Effector CD8-positive, alpha-beta T cell (primary cell): ENCODE measurements around the gene P4HA2.
A peak's percentile ranks its signal among the peaks of the same experiment; 100 is the strongest.

ENCODE experiments used
- DNase-seq: peaks from one replicate; lab custom pipeline; 2025; lab: John Stamatoyannopoulos, UW
- total RNA-seq, 4 experiments: gene quantifications; one replicate each; lab custom pipeline; 2026; lab: John Stamatoyannopoulos, UW

The P4HA2 gene
- 0.61 to 4.0 (median 1.3) reads per million in 4 experiments for total RNA-seq

- DNase-seq, result no peak
These were observed at the start of gene P4HA2 for GRCh38 chr5:132227485-132228240. TSS of gene P4HA2 (minus strand) at chr5:132227853. CDS start at chr5:132218626, 9,227 bp downstream.

DNA sequence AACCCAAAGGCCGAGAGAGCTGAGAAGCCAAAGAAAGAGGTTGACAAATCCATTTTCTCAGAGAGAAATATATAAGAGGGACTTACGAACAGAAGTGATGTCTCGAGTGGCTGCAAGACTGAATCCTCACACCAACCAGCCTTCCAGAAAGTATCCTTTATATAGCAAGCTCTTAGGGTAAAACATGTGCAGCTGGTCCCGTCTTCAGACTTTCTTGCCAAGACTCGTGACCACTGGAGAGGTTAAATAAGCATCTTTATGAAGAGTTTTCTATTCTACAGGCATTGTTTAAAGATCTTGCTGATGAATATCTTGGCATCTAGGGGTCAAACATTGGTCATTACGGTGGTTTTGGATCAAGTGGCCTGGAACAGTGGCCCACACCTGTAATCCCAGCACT lies 49.6 kb upstream of the P4HA2 start:
- no peak for DNase-seq

DNA sequence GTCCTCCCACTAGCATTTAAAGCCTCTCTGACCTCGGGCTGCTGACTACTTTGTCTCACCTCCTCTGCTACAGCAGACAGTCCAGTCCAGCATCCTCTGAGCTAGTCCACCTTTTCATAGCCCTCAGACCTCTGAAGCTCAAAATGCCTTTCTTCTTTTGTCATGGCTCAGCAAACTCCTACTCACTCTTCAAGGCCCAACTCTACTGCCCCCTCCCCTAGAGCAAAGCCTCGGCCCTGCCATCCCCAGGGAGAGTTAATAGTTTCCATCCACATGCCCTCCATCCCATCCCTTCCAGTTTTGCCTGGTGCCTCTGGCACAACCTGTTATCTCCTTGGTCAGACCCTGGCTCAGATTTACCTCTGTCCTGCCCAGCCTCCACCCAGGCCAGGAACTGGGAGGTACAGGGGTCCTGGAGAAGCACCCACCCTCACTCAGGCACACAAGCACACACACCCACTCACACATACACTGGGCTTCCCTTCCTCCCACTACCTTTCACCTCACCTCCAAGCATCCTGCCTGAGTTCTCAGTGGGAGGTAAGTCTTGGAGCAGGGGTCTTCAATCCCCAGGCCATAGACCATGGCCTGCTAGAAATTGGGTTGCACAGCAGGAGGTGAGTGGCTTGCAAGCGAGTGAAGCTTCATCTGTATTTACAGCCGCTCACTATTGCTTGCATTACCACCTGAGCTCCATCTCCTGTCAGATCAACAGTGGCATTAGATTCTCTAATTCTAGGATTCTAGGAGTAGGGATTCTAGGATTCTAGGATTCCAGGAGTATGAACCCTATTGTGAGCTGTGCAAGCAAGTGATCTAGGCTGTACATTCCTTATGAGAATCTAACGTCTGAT lies 47.9 kb upstream of the P4HA2 start:
- no peak for DNase-seq

DNA sequence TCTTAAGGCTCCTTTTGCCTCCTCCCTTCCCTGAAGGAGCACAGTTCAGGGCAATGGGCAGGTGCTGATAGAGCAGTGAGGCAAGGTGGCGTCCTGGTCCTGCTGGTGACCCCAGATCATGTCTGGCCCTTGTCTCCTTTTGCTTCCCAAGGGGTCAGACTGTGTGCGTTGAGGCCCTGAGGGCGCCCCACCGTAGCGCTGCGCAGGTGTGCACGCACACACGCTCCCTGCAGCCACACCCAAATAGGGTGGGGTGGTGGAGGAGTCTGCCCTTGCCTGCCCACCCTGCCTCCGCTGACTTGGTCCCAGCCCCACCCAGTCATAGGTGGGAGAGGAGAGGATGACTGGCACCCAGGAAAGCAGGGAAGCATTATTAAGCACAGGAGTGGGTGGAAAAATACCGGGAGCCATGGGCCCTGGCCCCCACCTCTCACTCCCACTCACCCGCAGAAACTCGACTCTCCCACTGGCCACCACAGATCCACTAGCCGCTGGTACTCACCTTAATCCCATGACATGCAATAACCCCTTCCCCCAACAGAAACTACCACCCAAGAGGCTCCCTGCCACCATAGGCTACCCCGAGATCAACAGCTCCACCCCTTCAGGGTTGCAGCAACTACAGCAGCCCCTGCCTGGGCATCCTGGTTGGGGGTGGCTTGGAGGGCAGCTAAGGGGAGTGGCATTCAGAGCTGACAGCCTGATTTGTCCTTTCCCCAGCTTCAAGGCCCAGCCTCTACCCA lies 46.6 kb upstream of the P4HA2 start:
- DNase-seq, result no peak

GRCh38 chr5:132273631-132274030 lies 46.0 kb upstream of the P4HA2 start:
- no peak for DNase-seq

DNA sequence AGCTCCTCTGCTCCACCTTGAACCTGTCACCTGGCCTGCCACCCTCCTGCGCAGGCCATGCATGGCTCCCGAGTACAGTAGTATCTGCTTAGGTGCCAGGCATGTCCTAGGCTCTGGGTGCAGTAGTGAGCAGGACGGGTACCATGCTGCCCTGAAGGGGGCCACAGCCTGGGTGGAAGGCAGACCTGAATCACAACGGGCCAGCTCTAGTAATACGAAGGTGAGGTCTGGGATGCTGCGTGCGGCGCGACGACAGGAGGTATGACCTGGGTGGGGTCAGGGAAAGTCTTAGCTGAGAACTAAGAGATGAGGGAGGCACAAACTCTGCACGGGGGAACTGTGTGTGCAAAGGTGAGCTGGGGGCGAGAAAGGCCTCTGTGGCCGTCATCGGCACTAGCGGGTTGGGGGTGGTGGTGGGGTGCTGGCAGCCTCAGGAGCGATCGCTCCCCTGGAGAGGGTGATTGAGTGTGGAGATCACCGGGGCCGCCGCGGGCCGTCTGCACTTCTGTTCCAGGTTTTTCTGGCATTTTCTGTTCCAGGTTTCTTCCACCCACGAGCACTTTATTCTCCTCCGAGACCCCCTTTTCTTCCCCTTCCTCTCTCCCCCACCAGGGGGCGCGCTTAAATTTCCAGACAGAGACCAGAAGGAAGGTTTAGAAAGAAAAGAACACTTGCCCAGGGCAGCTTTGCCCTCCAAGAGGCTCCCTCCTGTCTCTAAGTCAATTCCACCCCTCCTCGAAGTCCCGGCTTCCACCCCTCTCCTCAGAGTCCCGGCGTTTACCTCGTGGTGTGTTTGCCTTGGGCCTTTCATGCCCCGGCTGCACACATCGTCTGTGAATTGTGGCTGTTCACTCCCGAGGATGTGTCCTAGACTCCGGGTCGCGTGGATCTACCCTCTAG lies 44.9 kb upstream of the P4HA2 start:
- peak; percentile 57 for DNase-seq

DNA sequence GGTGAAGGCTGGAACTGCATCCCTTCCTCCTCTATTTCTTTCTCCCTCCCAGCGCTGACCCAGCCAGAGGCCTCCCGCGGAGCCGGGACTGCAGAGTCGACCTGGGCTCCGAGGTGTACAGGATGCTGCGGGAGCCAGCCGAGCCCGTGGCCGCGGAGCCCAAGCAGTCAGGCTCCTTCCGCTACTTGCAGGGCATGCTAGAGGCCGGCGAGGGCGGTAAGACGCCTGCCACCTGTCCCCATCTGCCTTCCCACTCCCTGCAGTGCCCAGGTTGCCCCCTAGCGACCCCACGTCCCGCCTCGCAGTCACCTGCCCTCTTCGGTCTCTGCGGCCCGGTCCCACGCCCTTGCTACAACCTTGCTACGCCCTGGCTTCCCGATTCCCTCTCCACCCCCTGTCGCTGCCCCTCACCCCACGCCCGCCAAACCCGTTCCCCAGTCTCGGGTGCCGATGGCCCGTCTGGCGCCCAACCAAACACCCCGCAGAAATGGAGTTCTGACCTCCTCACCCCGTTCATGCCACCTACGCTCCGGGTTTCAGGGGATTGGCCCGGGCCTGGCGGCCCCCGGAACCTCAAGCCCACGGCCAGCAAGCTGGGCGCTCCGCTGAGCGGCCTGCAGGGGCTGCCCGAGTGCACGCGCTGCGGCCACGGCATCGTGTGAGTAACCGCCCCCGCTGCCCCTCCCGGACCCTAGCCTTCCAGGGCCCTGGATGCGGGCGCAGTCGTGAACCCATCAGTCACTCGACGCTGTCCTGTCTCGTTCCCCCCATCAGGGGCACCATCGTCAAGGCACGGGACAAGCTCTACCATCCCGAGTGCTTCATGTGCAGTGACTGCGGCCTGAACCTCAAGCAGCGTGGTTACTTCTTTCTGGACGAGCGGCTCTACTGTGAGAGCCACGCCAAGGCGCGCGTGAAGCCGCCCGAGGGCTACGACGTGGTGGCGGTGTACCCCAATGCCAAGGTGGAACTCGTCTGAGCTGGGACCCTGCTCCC lies 43.9 kb upstream of the P4HA2 start:
- no peak for DNase-seq

GRCh38 chr5:132270706-132271105 lies 43.1 kb upstream of the P4HA2 start:
- no peak for DNase-seq

GRCh38 chr5:132270335-132270665 lies 42.6 kb upstream of the P4HA2 start:
- DNase-seq, result no peak

DNA sequence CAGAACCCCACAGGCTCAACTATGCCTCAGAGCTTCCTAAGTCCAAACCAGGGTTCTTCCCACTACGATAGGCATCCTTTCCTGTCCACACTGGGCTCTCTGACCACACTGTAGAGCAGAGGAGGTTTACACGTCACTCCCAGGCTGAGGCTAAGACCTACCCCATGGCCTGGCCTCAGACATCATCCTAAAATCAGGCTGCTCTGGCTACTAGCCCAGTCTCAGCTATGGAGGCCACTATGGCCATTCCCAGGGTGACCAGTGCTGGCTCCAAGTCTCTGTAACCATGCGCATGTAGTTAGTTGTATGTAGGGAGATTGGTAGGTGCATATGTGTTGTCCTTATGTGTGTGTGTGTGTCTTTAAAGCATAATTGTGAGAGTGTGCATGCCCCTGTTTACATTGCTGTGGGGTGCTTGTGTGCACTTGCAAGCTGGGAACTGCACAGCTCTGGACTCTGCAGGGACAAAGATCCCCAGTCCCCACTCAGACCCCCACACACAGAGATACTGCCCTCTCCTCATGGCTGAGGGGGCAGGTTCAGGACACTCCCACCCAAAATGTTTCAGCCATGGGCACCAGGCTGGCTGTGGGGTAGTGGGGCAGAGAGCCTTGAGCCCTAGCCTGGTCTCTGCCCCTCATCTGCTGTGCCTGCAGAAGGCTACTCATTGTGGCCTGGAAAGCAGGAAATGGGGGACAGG lies 42.1 kb upstream of the P4HA2 start:
- no peak for DNase-seq

GRCh38 chr5:132268769-132269551 lies 41.3 kb upstream of the P4HA2 start:
- DNase-seq, result no peak

GRCh38 chr5:132267931-132268768 lies 40.5 kb upstream of the P4HA2 start:
- no peak for DNase-seq

DNA sequence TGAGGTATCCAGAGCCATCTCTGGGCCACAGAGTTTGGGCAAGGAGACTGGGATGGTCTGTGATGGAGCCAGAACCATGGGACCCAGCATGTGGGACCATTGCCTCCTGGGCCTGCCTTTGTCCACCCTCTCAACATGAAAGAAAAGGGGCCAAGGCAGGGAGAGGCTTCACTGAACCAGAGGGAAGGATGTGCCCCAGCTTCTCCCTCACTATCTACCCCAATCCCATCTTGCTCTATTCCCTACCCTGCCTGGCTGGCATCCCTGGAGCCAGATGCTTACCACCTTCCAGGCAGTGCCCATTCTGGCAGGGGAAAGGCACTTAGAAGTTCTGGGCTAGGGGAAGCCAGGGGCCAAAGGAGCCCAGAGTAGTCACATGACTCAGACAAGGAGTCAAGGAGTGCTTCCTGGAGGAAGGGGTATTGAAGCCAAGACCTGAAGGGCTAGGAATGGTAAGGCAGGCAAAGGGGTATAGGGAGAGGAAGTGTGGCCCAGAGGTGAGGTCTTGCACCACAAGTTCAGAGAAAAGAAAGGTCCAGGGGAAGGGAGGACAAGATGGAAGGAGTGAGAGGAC lies 39.6 kb upstream of the P4HA2 start:
- DNase-seq, result no peak

DNA sequence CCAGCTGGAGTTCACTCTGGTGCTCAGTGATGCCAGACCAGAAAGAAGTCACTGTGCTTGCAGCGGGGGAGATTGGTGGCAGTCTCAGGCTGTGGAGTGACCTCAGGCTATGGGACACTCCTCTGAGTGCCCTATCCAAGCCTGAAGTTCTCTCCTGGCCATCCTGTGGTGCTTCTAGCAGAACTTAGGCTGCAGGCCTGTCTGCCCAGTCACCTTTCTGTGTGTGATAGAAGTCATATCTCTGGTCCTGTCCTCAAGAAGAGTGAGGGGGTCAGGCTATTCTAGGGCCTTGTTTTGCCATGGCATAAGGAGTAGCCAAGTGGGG lies 39.1 kb upstream of the P4HA2 start:
- no peak for DNase-seq

DNA sequence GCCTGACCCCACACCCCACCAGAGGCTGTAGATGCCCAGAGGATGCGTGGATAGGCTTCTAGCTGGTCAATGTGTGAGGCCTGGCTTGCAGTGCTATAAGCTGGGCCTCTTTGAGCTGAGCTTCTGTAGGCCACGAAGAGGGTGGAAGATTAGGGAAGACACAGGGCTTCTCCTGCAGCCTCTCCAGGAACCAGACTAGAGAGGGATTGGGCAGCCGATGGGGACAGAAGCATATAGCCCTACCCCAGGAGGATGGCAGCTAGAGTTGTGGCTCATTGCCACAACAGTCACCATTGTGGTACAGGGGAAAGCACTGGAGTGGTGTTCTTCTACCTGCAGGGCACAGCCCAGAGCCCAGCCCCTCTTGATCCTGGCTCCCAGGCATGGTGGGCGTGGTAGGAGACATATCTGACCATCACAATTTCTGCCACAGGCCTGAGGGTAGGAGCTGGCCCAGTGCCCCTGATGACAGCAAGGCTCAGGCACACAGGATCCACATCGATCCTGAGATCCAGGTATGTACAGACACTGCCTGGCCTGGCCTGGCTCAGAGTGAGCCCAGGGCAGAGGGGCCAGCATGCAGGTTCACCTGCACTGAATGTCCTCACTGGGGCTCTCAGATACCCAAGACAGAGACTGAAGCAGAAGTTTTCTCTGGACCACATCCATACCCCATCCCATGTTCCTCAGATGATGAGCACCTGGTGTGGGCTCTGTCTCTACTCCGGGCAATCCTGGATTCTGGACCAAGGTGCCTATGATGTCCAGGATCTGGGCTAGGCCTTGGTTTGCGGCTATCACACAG lies 38.6 kb upstream of the P4HA2 start:
- no peak for DNase-seq

GRCh38 chr5:132265336-132266030 lies 37.8 kb upstream of the P4HA2 start:
- no peak for DNase-seq
